SK-N-SH (cell line): ENCODE results near the gene CYTH3.

Experiments used
- CTCF ChIP-seq: fragments of 200-600 bp; sonication (generic); IDR thresholded peaks from 2 replicates; pipeline ENCODE4 v1.6.1; 2017; ENCODE audit warnings: antibody characterized with exemption, mild to moderate bottlenecking, moderate library complexity
- EP300 ChIP-seq, 2 experiments: IDR thresholded peaks; 2 replicates each; pipeline versions ENCODE4 v1.4.0 to v1.6.1; 2012; ENCODE audit warnings: borderline replicate concordance in 1 of 2, low read depth in 1 of 2, low read length in 1 of 2
- EZH2phosphoT487 ChIP-seq: fragments of 200-600 bp; sonication (generic); IDR thresholded peaks from 2 replicates; pipeline ENCODE4 v1.6.1; 2017; ENCODE audit warnings: low read depth, mixed run types, mild to moderate bottlenecking, antibody characterized with exemption, moderate library complexity, borderline replicate concordance
- FOXJ3 ChIP-seq: sonication (generic); formaldehyde crosslinking; IDR thresholded peaks from 2 replicates; pipeline ENCODE4 v1.5.1; 2020; ENCODE audit warnings: mild to moderate bottlenecking, missing genetic modification reagents
- GABPA ChIP-seq: IDR thresholded peaks from 2 replicates; pipeline ENCODE4 v1.4.0; 2012; ENCODE audit warnings: low read depth, mild to moderate bottlenecking
- GATA2 ChIP-seq: sonication (generic); formaldehyde crosslinking; IDR thresholded peaks from 2 replicates; pipeline ENCODE4 v1.5.0; 2020; ENCODE audit warnings: mild to moderate bottlenecking, missing genetic modification reagents
- NFIC ChIP-seq: IDR thresholded peaks from 2 replicates; pipeline ENCODE4 v1.4.0; 2012; ENCODE audit warnings: borderline replicate concordance
- RFX5 ChIP-seq: IDR thresholded peaks from 2 replicates; pipeline ENCODE4 v1.6.1; 2012; ENCODE audit warnings: mild to moderate bottlenecking, improper control_type of control experiment, low read length
- RXRA ChIP-seq: IDR thresholded peaks from 2 replicates; pipeline ENCODE4 v1.4.0; 2012; ENCODE audit warnings: low read depth, mild to moderate bottlenecking, borderline replicate concordance
- SMC3 ChIP-seq: IDR thresholded peaks from 2 replicates; pipeline ENCODE4 v1.6.1; 2012; ENCODE audit warnings: low read depth, low read length, improper control_type of control experiment
- YY1 ChIP-seq: IDR thresholded peaks from 2 replicates; pipeline ENCODE4 v1.4.0; 2012; ENCODE audit warnings: low read depth, mild to moderate bottlenecking

GRCh38 chr7:6284461-6285360 lies 12.3 kb upstream of the CYTH3 start:
- no peak for TF ChIP-seq CTCF
- TF ChIP-seq YY1, result no peak
- no peak for TF ChIP-seq NFIC
- TF ChIP-seq RXRA, result no peak
- TF ChIP-seq GABPA, result no peak
- TF ChIP-seq RFX5, result no peak
- no peak for TF ChIP-seq GATA2
- TF ChIP-seq SMC3, result no peak
- TF ChIP-seq FOXJ3, result no peak
- TF ChIP-seq EP300 (IDR thresholded peaks at IDR 0.05; ENCODE audit: borderline replicate concordance in 1 of 2, low read depth in 1 of 2, low read length in 1 of 2), result no peak
- TF ChIP-seq EZH2phosphoT487, result no peak
